Nephron progenitor cell (in vitro differentiated cells): ENCODE results near the gene LARP4.
A peak's percentile ranks its signal among the peaks of the same experiment; 100 is the strongest.
"Not testable (repeated sequence)": the region's sequence is repeated elsewhere in the genome, so short reads cannot be mapped to it uniquely, and the experiment has no call there.

Source experiments
- DNase-seq: peaks from one replicate; pipeline ENCODE4 v3.0.0; 2021
- H3K27ac Mint-ChIP-seq: 2 replicates; pipeline ENCODE4 v1.8.0; 2021; ENCODE audit warnings: mild to moderate bottlenecking, moderate library complexity, mixed read lengths
- H3K27me3 Mint-ChIP-seq: 2 replicates; pipeline ENCODE4 v1.8.0; 2021; ENCODE audit warnings: mild to moderate bottlenecking, low read depth, mixed read lengths; ENCODE audit not compliant: poor library complexity
- H3K36me3 Mint-ChIP-seq: 2 replicates; pipeline ENCODE4 v1.8.0; 2021; ENCODE audit warnings: low read depth, mixed read lengths
- H3K4me1 Mint-ChIP-seq: 2 replicates; pipeline ENCODE4 v1.8.0; 2021; ENCODE audit warnings: mixed read lengths
- H3K4me3 Mint-ChIP-seq: 2 replicates; pipeline ENCODE4 v1.8.0; 2021; ENCODE audit warnings: mild to moderate bottlenecking, moderate library complexity, mixed read lengths
- H3K9me3 Mint-ChIP-seq: 2 replicates; pipeline ENCODE4 v1.8.0; 2021; ENCODE audit warnings: mild to moderate bottlenecking, moderate library complexity, mixed read lengths
- TF ChIP-seq, protein P1 (sequence below): fragments of 200-600 bp; sonication (generic); IDR thresholded peaks from 2 replicates; pipeline ENCODE4 v1.5.0; 2021; ENCODE audit warnings: antibody characterized with exemption

The LARP4 gene

DNA sequence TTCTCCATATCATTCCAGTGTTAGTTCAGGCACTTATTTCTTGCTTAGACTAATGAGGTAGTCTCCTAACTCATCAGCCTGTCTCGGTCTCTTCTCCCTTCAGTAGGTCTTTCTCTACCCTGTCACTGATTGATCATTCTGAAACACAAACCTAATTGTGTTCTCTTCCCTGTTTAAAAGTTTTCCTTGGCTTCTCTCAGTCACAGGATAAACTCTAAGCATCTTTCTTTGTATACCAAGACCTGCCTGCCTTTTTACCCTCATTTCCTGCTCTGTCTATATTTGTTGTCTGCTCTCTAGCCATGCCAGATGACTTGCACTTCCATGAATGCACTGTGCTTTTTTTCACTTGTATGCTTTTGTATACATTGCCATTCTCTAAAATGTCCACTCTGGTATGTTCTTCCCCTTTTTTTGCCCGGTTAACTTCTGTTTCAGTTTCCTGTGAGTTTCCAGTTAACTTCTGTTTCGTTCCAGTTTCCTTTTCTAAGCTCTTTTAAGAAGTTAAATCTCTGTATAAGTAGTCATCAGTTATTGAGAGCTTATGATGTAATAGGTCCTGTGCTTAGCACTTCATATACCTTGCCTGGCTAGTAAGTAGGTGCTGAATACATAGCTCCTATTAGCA, 116.8 kb downstream of the LARP4 start:
- Mint-ChIP-seq H3K27me3 (no peaks in the 10 kb centered on the region), H3K27ac (no peak overlapping the region), H3K4me3 (no peak overlapping the region), H3K9me3 (peaks cover 10% of the 10 kb centered on the region), H3K4me1 (peaks cover 22% of the 10 kb centered on the region), H3K36me3 (peaks cover 33% of the 10 kb centered on the region)
- no peak for DNase-seq
- TF ChIP-seq, protein P1, sequence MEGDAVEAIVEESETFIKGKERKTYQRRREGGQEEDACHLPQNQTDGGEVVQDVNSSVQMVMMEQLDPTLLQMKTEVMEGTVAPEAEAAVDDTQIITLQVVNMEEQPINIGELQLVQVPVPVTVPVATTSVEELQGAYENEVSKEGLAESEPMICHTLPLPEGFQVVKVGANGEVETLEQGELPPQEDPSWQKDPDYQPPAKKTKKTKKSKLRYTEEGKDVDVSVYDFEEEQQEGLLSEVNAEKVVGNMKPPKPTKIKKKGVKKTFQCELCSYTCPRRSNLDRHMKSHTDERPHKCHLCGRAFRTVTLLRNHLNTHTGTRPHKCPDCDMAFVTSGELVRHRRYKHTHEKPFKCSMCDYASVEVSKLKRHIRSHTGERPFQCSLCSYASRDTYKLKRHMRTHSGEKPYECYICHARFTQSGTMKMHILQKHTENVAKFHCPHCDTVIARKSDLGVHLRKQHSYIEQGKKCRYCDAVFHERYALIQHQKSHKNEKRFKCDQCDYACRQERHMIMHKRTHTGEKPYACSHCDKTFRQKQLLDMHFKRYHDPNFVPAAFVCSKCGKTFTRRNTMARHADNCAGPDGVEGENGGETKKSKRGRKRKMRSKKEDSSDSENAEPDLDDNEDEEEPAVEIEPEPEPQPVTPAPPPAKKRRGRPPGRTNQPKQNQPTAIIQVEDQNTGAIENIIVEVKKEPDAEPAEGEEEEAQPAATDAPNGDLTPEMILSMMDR = no peak

DNA sequence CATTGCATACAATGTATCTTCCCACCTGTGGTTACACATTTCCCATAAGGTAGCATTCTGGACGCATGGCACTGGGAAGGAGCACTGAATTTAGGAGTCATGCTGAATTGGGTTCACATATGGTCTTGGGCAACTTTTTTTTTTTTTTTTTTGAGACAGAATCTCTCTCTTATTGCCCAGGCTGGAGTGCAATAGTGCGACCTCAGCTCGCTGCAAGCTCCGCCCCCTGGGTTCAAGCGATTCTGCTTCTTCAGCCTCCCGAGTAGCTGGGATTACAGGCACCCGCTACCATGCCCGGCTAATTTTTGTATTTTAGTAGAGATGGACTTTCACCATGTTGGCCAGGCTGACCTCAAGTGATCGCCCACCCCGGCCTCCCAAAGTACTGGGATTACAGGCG, 117.4 kb downstream of the LARP4 start:
- TF ChIP-seq, protein P1 = no peak
- Mint-ChIP-seq H3K4me3 (no peak overlapping the region), H3K27ac (no peak overlapping the region), H3K27me3 (no peaks in the 10 kb centered on the region), H3K9me3 (peaks cover 13% of the 10 kb centered on the region), H3K36me3 (peaks cover 38% of the 10 kb centered on the region), H3K4me1 (peaks cover 22% of the 10 kb centered on the region)
- DNase-seq = no peak

DNA sequence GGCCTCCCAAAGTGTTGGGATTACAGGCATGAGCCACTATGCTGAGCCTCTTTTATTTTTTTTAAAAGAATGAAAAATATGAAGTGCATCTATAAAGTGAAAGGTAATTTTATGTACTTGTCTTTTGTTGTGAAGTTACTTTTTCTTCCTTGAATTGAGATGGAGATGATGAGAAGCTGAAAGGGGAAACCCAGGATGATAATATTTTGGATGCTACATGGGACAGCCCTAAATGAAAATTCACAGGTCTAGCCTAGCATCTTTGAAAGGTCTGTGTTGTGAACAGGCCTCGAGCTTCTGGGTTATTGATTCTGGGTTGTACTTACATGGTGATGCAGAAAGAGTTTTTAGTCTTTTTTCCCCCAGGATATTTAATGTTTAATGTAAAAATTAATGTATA, 118.7 kb downstream of the LARP4 start:
- no peak overlapping the region for H3K4me3 Mint-ChIP-seq
- H3K36me3 Mint-ChIP-seq = peaks cover 48% of the 10 kb centered on the region
- H3K9me3 Mint-ChIP-seq = peaks cover 23% of the 10 kb centered on the region
- H3K27ac Mint-ChIP-seq = no peak overlapping the region
- no peak for DNase-seq
- TF ChIP-seq, protein P1 = no peak
- H3K4me1 Mint-ChIP-seq = peaks cover 19% of the 10 kb centered on the region
- no peaks in the 10 kb centered on the region for H3K27me3 Mint-ChIP-seq

DNA sequence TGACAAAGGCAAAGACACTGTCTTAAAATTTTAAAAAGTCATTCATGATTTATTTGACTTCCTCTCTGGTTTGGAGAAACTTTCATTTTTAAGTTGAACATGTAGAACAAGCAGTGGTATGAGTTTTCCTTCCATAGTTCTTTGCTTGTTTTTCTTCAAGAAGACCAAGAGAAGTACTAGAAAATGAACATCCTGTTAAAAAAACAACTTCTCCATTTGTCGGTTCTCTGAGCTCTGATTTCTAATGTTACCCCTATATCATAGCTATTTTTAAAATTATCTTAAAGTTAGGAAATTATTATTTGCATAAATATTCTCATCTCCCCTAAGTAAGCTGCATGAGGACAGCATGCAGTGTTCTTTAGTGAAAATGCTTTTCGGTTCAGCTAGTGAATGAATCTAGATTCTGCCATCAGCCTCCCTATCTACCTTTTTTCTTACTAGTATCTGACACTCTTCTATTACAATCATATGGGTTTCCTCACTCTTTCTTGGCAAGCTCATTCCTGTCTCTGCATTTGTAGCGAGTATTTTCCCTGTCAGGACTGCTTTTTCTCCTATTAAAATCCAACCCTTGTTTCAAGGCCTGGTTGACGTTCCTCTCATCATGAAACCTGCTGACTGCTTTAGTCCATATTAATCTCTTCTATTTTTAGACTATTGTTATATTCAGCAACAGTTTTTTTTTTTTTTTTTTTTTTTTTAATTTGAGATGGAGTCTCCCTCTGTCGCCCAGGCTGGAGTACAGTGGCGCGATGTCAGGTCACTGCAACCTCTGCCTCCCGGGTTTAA, 119.9 kb downstream of the LARP4 start:
- no peaks in the 10 kb centered on the region for H3K27me3 Mint-ChIP-seq
- TF ChIP-seq, protein P1 = no peak
- H3K36me3 Mint-ChIP-seq = peaks cover 47% of the 10 kb centered on the region
- H3K4me1 Mint-ChIP-seq = peaks cover 7% of the 10 kb centered on the region
- DNase-seq = no peak
- peak overlapping the region; percentile 18 for H3K27ac Mint-ChIP-seq
- no peak overlapping the region for H3K4me3 Mint-ChIP-seq
- peaks cover 25% of the 10 kb centered on the region for H3K9me3 Mint-ChIP-seq

DNA sequence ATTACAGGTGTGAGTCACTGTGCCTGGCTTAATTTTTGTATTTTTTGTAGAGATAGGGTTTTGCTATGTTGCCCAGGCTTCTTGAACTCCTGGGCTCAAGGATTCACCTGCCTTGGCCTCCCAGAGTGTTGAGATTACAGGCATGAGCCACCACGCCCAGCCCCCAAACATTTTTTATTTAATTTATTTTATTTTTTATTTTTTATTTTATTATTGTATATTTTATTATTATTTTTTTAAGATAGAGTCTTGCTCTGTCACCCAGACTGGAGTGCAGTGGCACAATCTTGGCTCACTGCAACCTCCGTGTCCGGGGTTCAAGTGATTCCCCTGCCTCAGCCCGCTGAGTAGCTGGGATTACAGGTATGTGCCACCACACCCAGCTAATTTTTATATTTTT, 121.1 kb downstream of the LARP4 start:
- peaks cover 13% of the 10 kb centered on the region for H3K4me1 Mint-ChIP-seq
- not testable (repeated sequence) for H3K27ac Mint-ChIP-seq, H3K27me3 Mint-ChIP-seq, DNase-seq, H3K4me3 Mint-ChIP-seq
- peaks cover 21% of the 10 kb centered on the region for H3K9me3 Mint-ChIP-seq
- peaks cover 49% of the 10 kb centered on the region for H3K36me3 Mint-ChIP-seq

DNA sequence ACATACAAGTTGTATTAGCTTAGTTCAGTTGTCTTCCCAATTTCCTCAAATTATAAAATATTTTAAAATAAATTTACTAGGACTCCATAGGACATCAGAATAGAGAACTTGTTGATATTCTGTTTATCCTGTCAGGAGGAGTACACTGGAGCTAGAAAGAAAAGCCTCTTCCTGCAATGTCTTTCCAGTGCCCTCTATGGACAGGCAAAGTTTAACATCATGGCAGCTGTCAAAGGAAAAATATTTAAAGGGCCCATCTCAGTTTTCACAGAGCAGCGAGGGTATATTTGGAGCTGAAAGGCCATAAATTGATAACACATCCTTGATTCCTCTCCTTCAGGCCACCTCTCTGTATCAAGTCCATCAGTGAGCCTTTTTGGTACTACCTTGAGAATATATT, 123.1 kb downstream of the LARP4 start:
- TF ChIP-seq, protein P1 = no peak
- Mint-ChIP-seq H3K27ac (no peak overlapping the region), H3K36me3 (peaks cover 49% of the 10 kb centered on the region), H3K9me3 (peaks cover 21% of the 10 kb centered on the region), H3K27me3 (no peaks in the 10 kb centered on the region), H3K4me3 (no peak overlapping the region), H3K4me1 (peaks cover 14% of the 10 kb centered on the region)
- no peak for DNase-seq
